HL-60 (cell line): ENCODE measurements around the gene SLC12A1.

Experiments used
- DNase-seq, 2 experiments: peaks; one replicate each; pipeline ENCODE4 v3.0.0-alpha.2; 2010 to 2020; ENCODE audit warnings: low read depth in 1 of 2, low spot score in 1 of 2
- H3K27ac ChIP-seq: fragments of 250-450 bp; sonication (Bioruptor Pico); replicated peaks from 2 replicates; pipeline ENCODE4 v1.5.1; 2020; ENCODE audit warnings: mild to moderate bottlenecking, moderate library complexity
- H3K27me3 ChIP-seq: fragments of 250-450 bp; sonication (Bioruptor Pico); 2 replicates; pipeline ENCODE4 v1.5.1; 2021; ENCODE audit warnings: mild to moderate bottlenecking, moderate library complexity; ENCODE audit not compliant: insufficient read depth, poor library complexity, severe bottlenecking
- H3K4me3 ChIP-seq: replicated peaks from 2 replicates; pipeline ENCODE4 v1.5.1; 2011; ENCODE audit warnings: mild to moderate bottlenecking, control low read depth, low read length; ENCODE audit not compliant: insufficient read depth
- GABPA ChIP-seq: IDR thresholded peaks from 2 replicates; pipeline ENCODE4 v1.6.1; 2012; ENCODE audit warnings: low read depth
- POLR2AphosphoS5 ChIP-seq: IDR thresholded peaks from 2 replicates; pipeline ENCODE4 v1.6.1; 2012; ENCODE audit warnings: low read depth
- SPI1 ChIP-seq: IDR thresholded peaks from 2 replicates; pipeline ENCODE4 v1.6.1; 2012; ENCODE audit warnings: low read depth, mild to moderate bottlenecking, borderline replicate concordance
- TF ChIP-seq, protein P1 (sequence below): IDR thresholded peaks from one replicate; pipeline ENCODE4 v1.5.1; 2011; ENCODE audit warnings: low read length, control low read depth, inconsistent platforms; ENCODE audit not compliant: insufficient read depth
- TF ChIP-seq, protein P2 (sequence below): IDR thresholded peaks from 2 replicates; pipeline ENCODE4 v1.6.1; 2012; ENCODE audit warnings: low read depth; ENCODE audit not compliant: insufficient replicate concordance

Gene SLC12A1

DNA sequence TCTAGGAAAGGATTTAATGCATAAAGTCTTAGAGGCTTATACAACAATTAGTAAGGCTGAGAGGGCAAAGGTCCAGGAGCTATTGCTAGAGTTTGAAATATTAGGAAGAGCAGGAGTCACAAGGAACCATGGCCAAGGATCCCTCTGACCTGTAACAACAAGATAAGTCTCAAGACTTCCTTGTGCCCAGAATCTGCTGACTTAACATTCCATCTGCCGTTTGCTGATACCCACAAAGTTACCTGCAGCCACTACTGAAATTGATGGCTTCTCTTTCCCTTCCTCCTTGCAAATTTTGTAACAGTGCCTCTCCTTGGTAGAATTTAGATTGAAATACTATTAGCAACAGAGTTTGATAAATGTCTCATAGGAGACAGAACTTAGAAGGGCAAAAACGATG, 23.4 kb upstream of the SLC12A1 start:
- H3K27ac ChIP-seq = no peak overlapping the region
- DNase-seq = no peak
- no peak for TF ChIP-seq GABPA
- TF ChIP-seq SPI1 = no peak
- TF ChIP-seq, protein P1, sequence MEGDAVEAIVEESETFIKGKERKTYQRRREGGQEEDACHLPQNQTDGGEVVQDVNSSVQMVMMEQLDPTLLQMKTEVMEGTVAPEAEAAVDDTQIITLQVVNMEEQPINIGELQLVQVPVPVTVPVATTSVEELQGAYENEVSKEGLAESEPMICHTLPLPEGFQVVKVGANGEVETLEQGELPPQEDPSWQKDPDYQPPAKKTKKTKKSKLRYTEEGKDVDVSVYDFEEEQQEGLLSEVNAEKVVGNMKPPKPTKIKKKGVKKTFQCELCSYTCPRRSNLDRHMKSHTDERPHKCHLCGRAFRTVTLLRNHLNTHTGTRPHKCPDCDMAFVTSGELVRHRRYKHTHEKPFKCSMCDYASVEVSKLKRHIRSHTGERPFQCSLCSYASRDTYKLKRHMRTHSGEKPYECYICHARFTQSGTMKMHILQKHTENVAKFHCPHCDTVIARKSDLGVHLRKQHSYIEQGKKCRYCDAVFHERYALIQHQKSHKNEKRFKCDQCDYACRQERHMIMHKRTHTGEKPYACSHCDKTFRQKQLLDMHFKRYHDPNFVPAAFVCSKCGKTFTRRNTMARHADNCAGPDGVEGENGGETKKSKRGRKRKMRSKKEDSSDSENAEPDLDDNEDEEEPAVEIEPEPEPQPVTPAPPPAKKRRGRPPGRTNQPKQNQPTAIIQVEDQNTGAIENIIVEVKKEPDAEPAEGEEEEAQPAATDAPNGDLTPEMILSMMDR = no peak
- TF ChIP-seq, protein P2, sequence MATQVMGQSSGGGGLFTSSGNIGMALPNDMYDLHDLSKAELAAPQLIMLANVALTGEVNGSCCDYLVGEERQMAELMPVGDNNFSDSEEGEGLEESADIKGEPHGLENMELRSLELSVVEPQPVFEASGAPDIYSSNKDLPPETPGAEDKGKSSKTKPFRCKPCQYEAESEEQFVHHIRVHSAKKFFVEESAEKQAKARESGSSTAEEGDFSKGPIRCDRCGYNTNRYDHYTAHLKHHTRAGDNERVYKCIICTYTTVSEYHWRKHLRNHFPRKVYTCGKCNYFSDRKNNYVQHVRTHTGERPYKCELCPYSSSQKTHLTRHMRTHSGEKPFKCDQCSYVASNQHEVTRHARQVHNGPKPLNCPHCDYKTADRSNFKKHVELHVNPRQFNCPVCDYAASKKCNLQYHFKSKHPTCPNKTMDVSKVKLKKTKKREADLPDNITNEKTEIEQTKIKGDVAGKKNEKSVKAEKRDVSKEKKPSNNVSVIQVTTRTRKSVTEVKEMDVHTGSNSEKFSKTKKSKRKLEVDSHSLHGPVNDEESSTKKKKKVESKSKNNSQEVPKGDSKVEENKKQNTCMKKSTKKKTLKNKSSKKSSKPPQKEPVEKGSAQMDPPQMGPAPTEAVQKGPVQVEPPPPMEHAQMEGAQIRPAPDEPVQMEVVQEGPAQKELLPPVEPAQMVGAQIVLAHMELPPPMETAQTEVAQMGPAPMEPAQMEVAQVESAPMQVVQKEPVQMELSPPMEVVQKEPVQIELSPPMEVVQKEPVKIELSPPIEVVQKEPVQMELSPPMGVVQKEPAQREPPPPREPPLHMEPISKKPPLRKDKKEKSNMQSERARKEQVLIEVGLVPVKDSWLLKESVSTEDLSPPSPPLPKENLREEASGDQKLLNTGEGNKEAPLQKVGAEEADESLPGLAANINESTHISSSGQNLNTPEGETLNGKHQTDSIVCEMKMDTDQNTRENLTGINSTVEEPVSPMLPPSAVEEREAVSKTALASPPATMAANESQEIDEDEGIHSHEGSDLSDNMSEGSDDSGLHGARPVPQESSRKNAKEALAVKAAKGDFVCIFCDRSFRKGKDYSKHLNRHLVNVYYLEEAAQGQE = no peak
- no peak for TF ChIP-seq POLR2AphosphoS5
- no peak overlapping the region for H3K4me3 ChIP-seq
- peaks cover 4% of the 10 kb centered on the region for H3K27me3 ChIP-seq

DNA sequence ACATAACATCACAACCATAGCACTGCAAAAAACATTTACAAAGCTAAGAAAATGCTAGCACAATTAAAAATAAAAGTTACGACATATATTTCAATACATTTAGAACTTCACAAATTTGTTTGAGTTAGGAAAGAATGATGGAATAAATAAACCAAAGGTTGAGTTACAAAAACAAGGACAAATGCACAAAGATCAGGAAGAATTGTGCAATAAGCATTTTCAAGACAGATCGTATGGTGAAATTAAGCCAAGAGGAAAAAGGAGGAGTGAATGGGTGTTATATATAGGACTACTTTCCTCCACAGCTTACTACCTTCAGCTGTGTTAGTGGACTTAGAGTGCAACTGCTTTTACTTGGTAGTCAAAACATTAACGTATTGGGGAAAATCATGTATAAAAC, 20.6 kb upstream of the SLC12A1 start:
- H3K4me3 ChIP-seq = no peak overlapping the region
- peaks cover 4% of the 10 kb centered on the region for H3K27me3 ChIP-seq
- TF ChIP-seq, protein P2 = no peak
- TF ChIP-seq POLR2AphosphoS5 (no peak), SPI1 (no peak)
- H3K27ac ChIP-seq = no peak overlapping the region
- DNase-seq = no peak

DNA sequence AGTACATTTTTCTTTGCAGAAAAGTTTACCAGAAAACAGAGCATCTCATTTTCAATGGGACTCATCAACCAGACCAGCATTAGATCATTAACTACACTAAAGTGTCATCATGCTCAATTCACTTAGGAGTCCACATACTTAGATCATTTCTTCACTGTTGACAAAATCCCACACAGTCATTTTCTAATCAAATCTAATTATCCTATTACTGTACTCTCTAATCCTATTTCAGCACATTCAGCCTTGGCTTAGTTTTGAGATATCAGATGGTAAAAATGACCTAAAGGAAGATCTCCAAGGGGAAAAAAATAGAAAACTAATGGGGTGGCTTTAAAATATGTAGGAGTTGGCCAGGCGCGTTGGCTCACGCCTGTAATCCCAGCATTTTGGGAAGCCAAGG, 19.8 kb upstream of the SLC12A1 start:
- Histone ChIP-seq H3K4me3 (no peak overlapping the region), H3K27ac (no peak overlapping the region), H3K27me3 (peaks cover 3% of the 10 kb centered on the region)
- TF ChIP-seq, protein P2 = no peak
- no peak for TF ChIP-seq SPI1
- no peak for TF ChIP-seq GABPA
- no peak for TF ChIP-seq POLR2AphosphoS5
- TF ChIP-seq, protein P1 = no peak
- DNase-seq = no peak

DNA sequence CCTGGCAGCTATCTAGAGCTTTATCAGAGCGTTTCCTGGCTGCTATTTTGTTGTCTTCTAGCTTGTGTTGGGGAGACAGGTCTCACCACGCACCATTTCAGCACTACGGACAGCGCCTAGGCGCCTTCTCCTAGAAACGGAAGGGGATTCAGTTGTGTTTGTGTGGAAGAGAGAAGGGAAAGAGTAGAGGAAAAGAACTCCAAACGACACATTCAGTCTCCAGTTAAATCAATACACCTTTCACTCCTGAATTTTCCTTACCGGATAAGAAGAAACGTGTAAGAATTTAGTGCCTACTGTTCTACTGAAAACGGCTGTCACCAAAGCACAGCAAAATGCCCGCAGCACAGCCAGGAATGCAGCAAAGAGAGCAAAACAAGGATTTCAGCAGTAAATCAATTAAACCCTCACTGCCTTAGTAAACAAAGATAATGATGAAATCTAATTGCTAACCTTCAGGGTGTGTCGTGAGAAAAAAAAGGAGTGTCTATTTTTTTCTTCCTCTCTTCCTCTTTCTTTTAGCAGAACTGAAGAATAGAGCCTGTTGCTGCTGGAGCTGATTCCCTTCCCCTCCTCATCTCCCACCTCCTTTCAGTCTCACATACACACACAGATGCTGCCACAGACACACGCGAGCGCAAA, 15.0 kb upstream of the SLC12A1 start:
- peak; percentile 3 to 21 for DNase-seq
- TF ChIP-seq GABPA = no peak
- TF ChIP-seq, protein P2 = peak; percentile 100

More for the DNA sequence above, 15.0 kb upstream of the SLC12A1 start:
- Histone ChIP-seq H3K27ac (no peak overlapping the region), H3K4me3 (no peak overlapping the region), H3K27me3 (peaks cover 4% of the 10 kb centered on the region)
